Measurements from ENCODE around the gene FKBP1A.

Gene FKBP1A

GRCh38 chr20:1392693-1393506 lies at the start of gene FKBP1A:
Gene FKBP1A (minus strand): TSS chr20:1393054. CDS start chr20:1392998, 56 bp downstream.
- peak; percentile 94 for DNase-seq

- DNase-seq = no peak
Measured at GRCh38 chr20:1442304-1442703, 49.5 kb upstream of the FKBP1A start.

- no peak for DNase-seq
Measured at GRCh38 chr20:1441133-1441532, 48.3 kb upstream of the FKBP1A start.

GRCh38 chr20:1440024-1440423 lies 47.2 kb upstream of the FKBP1A start:
- peak; percentile 68 for DNase-seq

- DNase-seq = no peak
Measured at GRCh38 chr20:1438361-1438760, 45.5 kb upstream of the FKBP1A start.

GRCh38 chr20:1437235-1437904 lies 44.5 kb upstream of the FKBP1A start:
- peak; percentile 84 for DNase-seq

GRCh38 chr20:1436263-1436662 lies 43.4 kb upstream of the FKBP1A start:
- DNase-seq = no peak

- DNase-seq = no peak
Measured at GRCh38 chr20:1435337-1435699, 42.5 kb upstream of the FKBP1A start.

GRCh38 chr20:1434571-1435336 lies 41.9 kb upstream of the FKBP1A start:
- peak; percentile 95 for DNase-seq

GRCh38 chr20:1431158-1431557 lies 38.3 kb upstream of the FKBP1A start:
- no peak for DNase-seq

- DNase-seq = no peak
Measured at GRCh38 chr20:1430004-1430451, 37.2 kb upstream of the FKBP1A start.

GRCh38 chr20:1429143-1429728 lies 36.4 kb upstream of the FKBP1A start:
- DNase-seq = no peak

- DNase-seq = peak; percentile 21
Measured at GRCh38 chr20:1427457-1428054, 34.7 kb upstream of the FKBP1A start.

GRCh38 chr20:1426231-1426849 lies 33.5 kb upstream of the FKBP1A start:
- DNase-seq = no peak

GRCh38 chr20:1424336-1424735 lies 31.5 kb upstream of the FKBP1A start:
- no peak for DNase-seq

GRCh38 chr20:1423625-1424106 lies 30.8 kb upstream of the FKBP1A start:
- peak; percentile 81 for DNase-seq

GRCh38 chr20:1423206-1423605 lies 30.4 kb upstream of the FKBP1A start:
- DNase-seq = no peak

- no peak for DNase-seq
Measured at GRCh38 chr20:1422753-1423152, 29.9 kb upstream of the FKBP1A start.

GRCh38 chr20:1420066-1420465 lies 27.2 kb upstream of the FKBP1A start:
- no peak for DNase-seq

- no peak for DNase-seq
Measured at GRCh38 chr20:1418350-1418749, 25.5 kb upstream of the FKBP1A start.

- no peak for DNase-seq
Measured at GRCh38 chr20:1417790-1418189, 24.9 kb upstream of the FKBP1A start.

GRCh38 chr20:1417273-1417672 lies 24.4 kb upstream of the FKBP1A start:
- DNase-seq = no peak
